ENCODE measurements around the gene RTL10.

GRCh38 chr22:19824212-19824925, 30.3 kb downstream of the RTL10 start:
- TF ChIP-seq CTCF (conservative IDR thresholded peaks at IDR 0.05; ENCODE audit: low read depth, low read length) (no peak), EZH2 (IDR thresholded peaks at IDR 0.05; ENCODE audit: borderline replicate concordance, low read depth, low read length, poor library complexity, severe bottlenecking) (no peak)
